GM23248 (cell line): Measurements from ENCODE around the gene GSTM1. TPM values are rescaled to one million over a fixed set of nuclear protein-coding genes. Genes with fewer than 3 reads are reported as not detected.
A peak's percentile ranks its signal among the peaks of the same experiment; 100 is the strongest.

Source experiments
- DNase-seq: peaks from one replicate; pipeline ENCODE4 v3.0.0-alpha.2; 2015
- H2AFZ ChIP-seq: fragments of 200-600 bp; sonication (generic); 2 replicates; pipeline ENCODE4 v1.6.1; 2016; ENCODE audit warnings: antibody characterized with exemption
- H3F3A ChIP-seq: fragments of 200-600 bp; sonication (generic); 2 replicates; pipeline ENCODE4 v1.6.1; 2016; ENCODE audit warnings: mild to moderate bottlenecking, antibody characterized with exemption, mixed run types; ENCODE audit not compliant: insufficient read depth
- H3K27ac ChIP-seq: fragments of 200-600 bp; sonication (generic); 2 replicates; pipeline ENCODE4 v1.5.1; 2016; ENCODE audit warnings: mild to moderate bottlenecking
- H3K27me3 ChIP-seq: fragments of 200-600 bp; sonication (generic); replicated peaks from 2 replicates; pipeline ENCODE4 v1.6.1; 2016; ENCODE audit warnings: mild to moderate bottlenecking; ENCODE audit not compliant: insufficient read depth
- H3K36me3 ChIP-seq: fragments of 200-600 bp; sonication (generic); 2 replicates; pipeline ENCODE4 v1.6.1; 2016; ENCODE audit warnings: low read depth, mild to moderate bottlenecking
- H3K4me1 ChIP-seq: fragments of 200-600 bp; sonication (generic); 2 replicates; pipeline ENCODE4 v1.6.1; 2016; ENCODE audit warnings: mild to moderate bottlenecking; ENCODE audit not compliant: insufficient read depth
- H3K4me2 ChIP-seq: fragments of 200-600 bp; sonication (generic); one replicate; pipeline ENCODE4 v1.6.1; 2016; ENCODE audit warnings: mild to moderate bottlenecking; ENCODE audit not compliant: unreplicated experiment
- H3K4me3 ChIP-seq: fragments of 200-600 bp; sonication (generic); 2 replicates; pipeline ENCODE4 v1.5.1; 2016; ENCODE audit warnings: mild to moderate bottlenecking
- H3K79me2 ChIP-seq: fragments of 200-600 bp; sonication (generic); 2 replicates; pipeline ENCODE4 v1.6.1; 2016; ENCODE audit warnings: mild to moderate bottlenecking; ENCODE audit not compliant: insufficient read depth
- H3K9ac ChIP-seq: fragments of 200-600 bp; sonication (generic); 2 replicates; pipeline ENCODE4 v1.6.1; 2016; ENCODE audit warnings: mild to moderate bottlenecking
- H3K9me2 ChIP-seq: fragments of 200-600 bp; sonication (generic); 2 replicates; pipeline ENCODE4 v1.6.1; 2016; ENCODE audit warnings: mixed run types, mild to moderate bottlenecking, moderate library complexity; ENCODE audit not compliant: insufficient read depth
- H3K9me3 ChIP-seq: fragments of 200-600 bp; sonication (generic); one replicate; pipeline ENCODE4 v1.6.1; 2017; ENCODE audit warnings: low read depth
- H4K20me1 ChIP-seq: fragments of 200-600 bp; sonication (generic); 2 replicates; pipeline ENCODE4 v1.6.0; 2016; ENCODE audit not compliant: insufficient read depth
- EZH2 ChIP-seq: fragments of 200-600 bp; sonication (generic); IDR thresholded peaks from 2 replicates; pipeline ENCODE4 v1.6.1; 2018; ENCODE audit warnings: antibody characterized with exemption, mild to moderate bottlenecking; ENCODE audit not compliant: insufficient read depth, poor library complexity, severe bottlenecking
- EZH2phosphoT487 ChIP-seq: fragments of 200-600 bp; sonication (generic); IDR thresholded peaks from 2 replicates; pipeline ENCODE4 v1.6.1; 2018; ENCODE audit warnings: antibody characterized with exemption, moderate library complexity, mild to moderate bottlenecking, low read depth; ENCODE audit not compliant: insufficient read depth
- WGBS, 2 experiments: methylation state at CpG; one replicate each; pipeline ENCODE4 v1.1.6; 2015 to 2017; ENCODE audit warnings: low lambda C conversion rate in 2 of 2, low coverage in 1 of 2; ENCODE audit errors: missing lambda C conversion rate in 2 of 2; 5-methylcytosine and 5-hydroxymethylcytosine counted together
- in situ Hi-C: fragments of 300-500 bp; cut with MboI; formaldehyde crosslinking; loops from 2 replicates; pipeline ENCODE4 v1.15.0; 2020
- polyA plus RNA-seq: library from polyadenylated mRNA; unstranded; fragments of >200 nt; fragmentation: Nextera tagmentation; extraction: Ambion mirVana; gene quantifications from 2 replicates; pipeline ENCODE4 v1.2.1, GENCODE V29; 2016
- total RNA-seq: library from RNA; depleted of rRNA; stranded (reverse); fragments of >200 nt; shearing (Covaris generic); gene quantifications from 2 replicates; pipeline ENCODE4 v1.2.3, GENCODE V29; 2014

GSTM1 gene
- total and polyA plus RNA-seq, 2 experiments from 2014 or later: not detected

DNA sequence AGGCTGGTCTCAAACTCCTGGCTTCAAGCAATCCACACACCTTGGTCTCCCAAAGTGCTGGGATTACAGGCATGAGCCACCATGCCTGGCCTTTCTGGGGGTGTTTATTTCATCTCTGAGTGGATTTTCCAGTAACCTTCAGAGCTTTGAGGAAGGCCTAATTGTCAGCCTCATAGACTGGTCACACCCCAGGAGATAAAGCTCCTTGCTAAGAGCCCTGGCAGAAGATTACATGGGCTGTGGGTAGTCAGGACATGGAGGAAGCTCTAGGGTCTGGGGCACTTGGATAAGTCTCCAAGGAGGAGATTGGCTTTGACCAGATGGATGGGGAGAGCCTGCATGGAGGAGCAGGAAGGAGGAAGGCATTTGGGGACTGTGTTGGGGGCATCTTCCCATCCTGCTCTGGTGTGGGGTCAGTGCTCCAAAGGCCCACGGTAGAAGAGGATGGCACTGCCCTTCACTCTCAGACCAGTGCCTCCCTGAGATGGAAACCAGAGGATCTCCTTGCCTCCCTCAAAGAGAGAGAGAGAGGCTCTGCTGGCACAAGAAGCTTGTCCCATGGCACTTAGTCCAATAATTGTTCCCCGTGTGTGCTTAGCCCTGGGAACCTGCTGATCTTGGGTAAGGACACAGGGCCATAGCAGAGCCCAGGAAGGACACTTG lies 46.4 kb upstream of the GSTM1 start:
- Histone ChIP-seq H3K4me3 (no peak overlapping the region), H3K4me2 (no peak overlapping the region), H3K9me3 (no peaks in the 10 kb centered on the region), H3K36me3 (no peaks in the 10 kb centered on the region), H3K9ac (no peak overlapping the region), H3K27ac (no peak overlapping the region), H3K9me2 (no peaks in the 10 kb centered on the region), H2AFZ (no peak overlapping the region), H4K20me1 (no peaks in the 10 kb centered on the region), H3K79me2 (no peaks in the 10 kb centered on the region), H3K4me1 (peaks cover 6% of the 10 kb centered on the region), H3K27me3 (no peaks in the 10 kb centered on the region), H3F3A (peaks cover under 1% of the 10 kb centered on the region; the same call in 1 of the 2 replicates)
- 41 to 49% methylated on average over 2 of the region's 2 CpGs for WGBS, 2 experiments
- in situ Hi-C loops: loop anchor here (10.0 kb wide), 2 partner anchors 114 to 344 kb away; partner anchors contain the start of gene AHCYL1
- TF ChIP-seq EZH2 (no peak), EZH2phosphoT487 (no peak)
- DNase-seq: no peak

- no peaks in the 10 kb centered on the region for H3K9me3 ChIP-seq
- no peaks in the 10 kb centered on the region for H3K9me2 ChIP-seq
- WGBS, 2 experiments: 87 to 95% methylated on average over 2 of the region's 2 CpGs
- no peak overlapping the region for H2AFZ ChIP-seq
- no peaks in the 10 kb centered on the region for H3K79me2 ChIP-seq
- no peaks in the 10 kb centered on the region for H4K20me1 ChIP-seq
- no peaks in the 10 kb centered on the region for H3K36me3 ChIP-seq
- H3K4me2 ChIP-seq: no peak overlapping the region
- H3K9ac ChIP-seq: no peak overlapping the region
- no peaks in the 10 kb centered on the region for H3F3A ChIP-seq
- H3K27ac ChIP-seq: no peak overlapping the region
- no peaks in the 10 kb centered on the region for H3K4me1 ChIP-seq
- TF ChIP-seq EZH2phosphoT487 (no peak), EZH2 (no peak)
- in situ Hi-C loops: loop anchor here (10.0 kb wide), 2 partner anchors 113 to 343 kb away; partner anchors contain the start of gene AHCYL1
- H3K4me3 ChIP-seq: no peak overlapping the region
- DNase-seq: no peak
- H3K27me3 ChIP-seq: no peaks in the 10 kb centered on the region
Measured at GRCh38 chr1:109641861-109642260, 45.8 kb upstream of the GSTM1 start.

DNA sequence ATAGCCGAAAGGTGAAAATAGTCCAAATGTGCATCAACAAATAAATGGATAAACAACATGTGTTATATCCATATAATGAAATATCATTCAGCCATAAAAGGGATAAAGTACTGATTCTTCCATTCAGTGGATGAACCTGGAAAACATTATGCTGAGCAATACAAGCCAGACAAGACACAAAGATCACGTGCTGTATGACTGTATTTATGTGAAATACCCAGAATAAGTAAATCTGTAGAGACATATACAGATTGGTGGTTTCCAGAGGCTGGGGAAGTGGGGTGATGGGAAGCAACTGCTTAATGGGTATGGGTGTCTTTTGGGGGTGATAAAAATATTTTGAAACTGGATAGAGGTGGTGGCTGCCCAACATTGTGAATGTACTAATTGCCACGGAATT lies 45.0 kb upstream of the GSTM1 start:
- 43 to 48% methylated on average over 3 of the region's 3 CpGs for WGBS, 2 experiments
- no peaks in the 10 kb centered on the region for H3K36me3 ChIP-seq
- H3K79me2 ChIP-seq: no peaks in the 10 kb centered on the region
- H3F3A ChIP-seq: no peaks in the 10 kb centered on the region
- no peak overlapping the region for H3K4me2 ChIP-seq
- TF ChIP-seq EZH2: no peak
- no peak for TF ChIP-seq EZH2phosphoT487
- H4K20me1 ChIP-seq: no peaks in the 10 kb centered on the region
- H3K9ac ChIP-seq: no peak overlapping the region
- DNase-seq: peak; percentile 65
- H3K4me3 ChIP-seq: no peak overlapping the region
- in situ Hi-C loops: loop anchor here (10.0 kb wide), 2 partner anchors 112 to 342 kb away; partner anchors contain the start of gene AHCYL1
- no peaks in the 10 kb centered on the region for H3K9me3 ChIP-seq
- no peak overlapping the region for H3K27ac ChIP-seq
- no peaks in the 10 kb centered on the region for H3K4me1 ChIP-seq
- H3K9me2 ChIP-seq: no peaks in the 10 kb centered on the region
- no peaks in the 10 kb centered on the region for H3K27me3 ChIP-seq
- no peak overlapping the region for H2AFZ ChIP-seq

- H3K9ac ChIP-seq: 0 out of 2 replicates have a peak overlapping the region, but pooled peaks have one; percentile 32
Measured at GRCh38 chr1:109643385-109644230, 44.0 kb upstream of the GSTM1 start.

More at GRCh38 chr1:109643385-109644230, 44.0 kb upstream of the GSTM1 start:
- H3K9me2 ChIP-seq: no peaks in the 10 kb centered on the region
- H3K36me3 ChIP-seq: no peaks in the 10 kb centered on the region
- no peaks in the 10 kb centered on the region for H3K4me1 ChIP-seq
- TF ChIP-seq EZH2: no peak
- no peak for TF ChIP-seq EZH2phosphoT487
- H3K9me3 ChIP-seq: no peaks in the 10 kb centered on the region
- H2AFZ ChIP-seq: peak overlapping the region; percentile 93
- peak; percentile 81 for DNase-seq
- in situ Hi-C loops: loop anchor here (10.0 kb wide), 2 partner anchors 111 to 341 kb away; partner anchors contain the start of gene AHCYL1
- H3K4me3 ChIP-seq: no peak overlapping the region
- no peaks in the 10 kb centered on the region for H3K27me3 ChIP-seq
- H3F3A ChIP-seq: no peaks in the 10 kb centered on the region
- no peaks in the 10 kb centered on the region for H3K79me2 ChIP-seq
- H3K27ac ChIP-seq: no peak overlapping the region
- WGBS, 2 experiments: 44 to 55% methylated on average over 23 to 32 of the region's 32 CpGs
- H4K20me1 ChIP-seq: no peaks in the 10 kb centered on the region
- H3K4me2 ChIP-seq: no peak overlapping the region
